ENCODE data around the gene RHOG. TPM values are rescaled to one million over a fixed set of nuclear protein-coding genes. Genes with fewer than 3 reads are reported as not detected.

Gene RHOG
- total RNA-seq, 1 experiment from 2014 or later = 26.4 TPM

DNA sequence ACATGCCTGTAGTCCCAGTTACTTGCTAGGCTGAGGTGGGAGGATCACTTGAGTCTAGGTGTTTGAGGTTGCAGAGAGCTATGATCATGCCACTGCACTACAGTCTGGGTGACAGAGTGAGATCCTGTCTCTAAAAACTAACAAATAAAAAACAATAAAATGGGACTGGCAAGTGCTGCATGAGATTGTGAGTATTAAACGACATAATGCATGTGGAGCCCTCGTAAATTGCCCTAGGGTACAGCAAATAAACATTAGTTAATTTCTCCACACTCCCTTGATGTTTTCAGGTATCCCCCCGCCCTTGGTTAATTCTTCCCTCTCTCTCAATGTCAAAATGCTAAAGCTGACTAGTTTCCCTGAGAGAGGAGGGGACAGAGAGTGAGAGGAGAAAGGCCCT is 4.9 kb upstream of the RHOG start:
- H3K9me3 Mint-ChIP-seq = no peaks in the 10 kb centered on the region; a peak in 1 of 5 replicates
- H3T11ph ChIP-seq (ENCODE audit: low read length) = no peak overlapping the region
- H2BK15ac ChIP-seq (ENCODE audit: low read depth, low read length) = no peak overlapping the region
- no peaks in the 10 kb centered on the region for H3K9me3 ChIP-seq (ENCODE audit: control insufficient read depth, low read depth, low read length)
- no peak overlapping the region for H3K4me2 ChIP-seq (ENCODE audit: insufficient read depth, insufficient read length, low read length)
- no peak overlapping the region for H3K18ac ChIP-seq (ENCODE audit: insufficient read length, low read depth, low read length)
- H3K14ac ChIP-seq (ENCODE audit: insufficient read depth, low read length) = no peak overlapping the region
- no CpG with 5 or more reads among the region's 3 CpGs for WGBS (ENCODE audit: extremely low coverage, insufficient read length, low lambda C conversion rate)
- H4K8ac ChIP-seq (replicated peaks; ENCODE audit: insufficient read length, low read depth, low read length) = no peak overlapping the region
- H3K23ac ChIP-seq (ENCODE audit: insufficient read length, low read depth, low read length) = no peak overlapping the region
- no peaks in the 10 kb centered on the region for H3K36me3 Mint-ChIP-seq (ENCODE audit: insufficient read depth in 1 of 3, low read depth in 3 of 3)
- no peak overlapping the region for H3K4ac ChIP-seq (ENCODE audit: low read depth, low read length)
- no peak overlapping the region for H4K91ac ChIP-seq (ENCODE audit: insufficient read length, low read depth, low read length)
- no peak overlapping the region for H2BK12ac ChIP-seq (ENCODE audit: insufficient read length, low read depth, low read length)
- no peak overlapping the region for H3K9ac ChIP-seq (ENCODE audit: extremely low read depth, insufficient read length, low read length)
- H4K20me1 ChIP-seq (ENCODE audit: control insufficient read depth, insufficient read depth, insufficient read length) = no peaks in the 10 kb centered on the region
- no peak overlapping the region for H3K27ac Mint-ChIP-seq
- H3K4me3 Mint-ChIP-seq = no peak overlapping the region
- H3K4me1 Mint-ChIP-seq = peaks cover 2 to 3% of the 10 kb centered on the region in 2 experiments; a peak in 2 of 4 replicates
- DNase-seq = no peak
- no peak overlapping the region for H4K5ac ChIP-seq (ENCODE audit: insufficient read length, low read depth, low read length)
- no peaks in the 10 kb centered on the region for H3K79me1 ChIP-seq (ENCODE audit: insufficient read depth, low read depth, low read length, poor library complexity, severe bottlenecking)
- H2BK120ac ChIP-seq (ENCODE audit: low read depth, low read length, poor library complexity, severe bottlenecking) = no peak overlapping the region
- no peak overlapping the region for H3K27ac ChIP-seq (ENCODE audit: insufficient read length, low read depth, low read length)
- TF ChIP-seq, protein P1, sequence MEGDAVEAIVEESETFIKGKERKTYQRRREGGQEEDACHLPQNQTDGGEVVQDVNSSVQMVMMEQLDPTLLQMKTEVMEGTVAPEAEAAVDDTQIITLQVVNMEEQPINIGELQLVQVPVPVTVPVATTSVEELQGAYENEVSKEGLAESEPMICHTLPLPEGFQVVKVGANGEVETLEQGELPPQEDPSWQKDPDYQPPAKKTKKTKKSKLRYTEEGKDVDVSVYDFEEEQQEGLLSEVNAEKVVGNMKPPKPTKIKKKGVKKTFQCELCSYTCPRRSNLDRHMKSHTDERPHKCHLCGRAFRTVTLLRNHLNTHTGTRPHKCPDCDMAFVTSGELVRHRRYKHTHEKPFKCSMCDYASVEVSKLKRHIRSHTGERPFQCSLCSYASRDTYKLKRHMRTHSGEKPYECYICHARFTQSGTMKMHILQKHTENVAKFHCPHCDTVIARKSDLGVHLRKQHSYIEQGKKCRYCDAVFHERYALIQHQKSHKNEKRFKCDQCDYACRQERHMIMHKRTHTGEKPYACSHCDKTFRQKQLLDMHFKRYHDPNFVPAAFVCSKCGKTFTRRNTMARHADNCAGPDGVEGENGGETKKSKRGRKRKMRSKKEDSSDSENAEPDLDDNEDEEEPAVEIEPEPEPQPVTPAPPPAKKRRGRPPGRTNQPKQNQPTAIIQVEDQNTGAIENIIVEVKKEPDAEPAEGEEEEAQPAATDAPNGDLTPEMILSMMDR (conservative IDR thresholded peaks at IDR 0.05) = no peak
- peaks cover 4% of the 10 kb centered on the region for H3K23me2 ChIP-seq (ENCODE audit: insufficient read length, low read depth, low read length, poor library complexity, severe bottlenecking)
- no peak overlapping the region for H3K56ac ChIP-seq (ENCODE audit: insufficient read length, low read depth, low read length)
- H2AFZ ChIP-seq (ENCODE audit: low read length) = no peak overlapping the region
- H3K27me3 Mint-ChIP-seq (ENCODE audit: low read depth) = peaks cover 19% of the 10 kb centered on the region
- no peaks in the 10 kb centered on the region for H3K4me1 ChIP-seq (ENCODE audit: insufficient read depth, low read length)
- H3K27me3 ChIP-seq (ENCODE audit: insufficient read depth, low read length) = no peaks in the 10 kb centered on the region; the same call in 1 of the 2 replicates
- no peak overlapping the region for H2BK5ac ChIP-seq (ENCODE audit: insufficient read length, low read length)
- no peaks in the 10 kb centered on the region for H3K79me2 ChIP-seq (ENCODE audit: insufficient read depth, low read length)
- no peak overlapping the region for H2BK20ac ChIP-seq (ENCODE audit: low read depth, low read length, poor library complexity, severe bottlenecking)
- no peak overlapping the region for H2AK5ac ChIP-seq (ENCODE audit: insufficient read length, low read length)

All from H9 (cell line).